Body of pancreas (tissue), 4 donors: ENCODE results near the gene SPTBN2. TPM values are rescaled to one million over a fixed set of nuclear protein-coding genes. Genes with fewer than 3 reads are reported as not detected.

Experiments used
- ATAC-seq: fragments of 150-250 bp; one replicate; pipeline ENCODE4 v1.9.1; 2016
- DNase-seq, 4 donors: peaks; one replicate each; pipeline ENCODE4 v3.0.0-alpha.2; 2019
- H3K27ac ChIP-seq, 4 donors: fragments of 200-600 bp; sonication (generic); 1 replicate in 3 of 4; 2 replicates in 1 of 4; pipeline versions ENCODE4 v1.5.1 to v1.6.1; 2016 to 2019; ENCODE audit warnings: mild to moderate bottlenecking in 1 of 4, mixed read lengths in 1 of 4, moderate library complexity in 1 of 4
- H3K27me3 ChIP-seq, 2 donors: fragments of 200-600 bp; sonication (generic); one replicate each; pipeline ENCODE4 v1.6.0; 2016; ENCODE audit warnings: mild to moderate bottlenecking in 1 of 2
- H3K36me3 ChIP-seq, 2 donors: fragments of 200-600 bp; sonication (generic); replicated peaks in 1 of 2; 2 replicates each; pipeline ENCODE4 v1.5.1; 2016; ENCODE audit warnings: low read depth in 2 of 2; ENCODE audit not compliant: insufficient read depth in 1 of 2
- H3K4me1 ChIP-seq: fragments of 200-600 bp; sonication (generic); one replicate; pipeline ENCODE4 v1.6.0; 2016
- H3K4me3 ChIP-seq, 2 donors: fragments of 200-600 bp; sonication (generic); 1 replicate in 1 of 2; 2 replicates in 1 of 2; pipeline ENCODE4 v1.5.1; 2016 to 2019
- H3K9me3 ChIP-seq, 3 donors: fragments of 200-600 bp; sonication (generic); 1 replicate in 2 of 3; 2 replicates in 1 of 3; pipeline ENCODE4 v1.5.1; 2016
- POLR2A ChIP-seq, 3 donors: fragments of 450-650 bp; IDR thresholded peaks; one replicate each; pipeline ENCODE4 v1.6.1; 2016; ENCODE audit warnings: antibody characterized with exemption in 3 of 3, mild to moderate bottlenecking in 2 of 3
- WGBS, 2 donors: methylation state at CpG; one replicate each; pipeline ENCODE4 v1.1.5; 2017; 5-methylcytosine and 5-hydroxymethylcytosine counted together
- intact Hi-C: fragments of 100-400 bp; cut with DNase I; formaldehyde crosslinking; loops from one replicate; pipeline ENCODE4 v1.15.1; 2023
- total RNA-seq, 2 donors: library from RNA; depleted of rRNA; stranded (reverse); fragments of >200 nt; gene quantifications; one replicate each; pipeline ENCODE4 v1.1.0, GENCODE V29; 2016
- TF ChIP-seq, protein P1 (sequence below), 7 experiments: fragments of 450-650 bp in 4 of 7; fragments of 200-600 bp in 3 of 7; sonication (generic) in 3 of 7; IDR thresholded peaks; one replicate each; pipeline ENCODE4 v1.5.1; 2016 to 2019; ENCODE audit warnings: antibody characterized with exemption in 7 of 7

Gene SPTBN2
- total RNA-seq, 2 donors from 2014 or later, result 40.0 to 52.1 TPM

DNA sequence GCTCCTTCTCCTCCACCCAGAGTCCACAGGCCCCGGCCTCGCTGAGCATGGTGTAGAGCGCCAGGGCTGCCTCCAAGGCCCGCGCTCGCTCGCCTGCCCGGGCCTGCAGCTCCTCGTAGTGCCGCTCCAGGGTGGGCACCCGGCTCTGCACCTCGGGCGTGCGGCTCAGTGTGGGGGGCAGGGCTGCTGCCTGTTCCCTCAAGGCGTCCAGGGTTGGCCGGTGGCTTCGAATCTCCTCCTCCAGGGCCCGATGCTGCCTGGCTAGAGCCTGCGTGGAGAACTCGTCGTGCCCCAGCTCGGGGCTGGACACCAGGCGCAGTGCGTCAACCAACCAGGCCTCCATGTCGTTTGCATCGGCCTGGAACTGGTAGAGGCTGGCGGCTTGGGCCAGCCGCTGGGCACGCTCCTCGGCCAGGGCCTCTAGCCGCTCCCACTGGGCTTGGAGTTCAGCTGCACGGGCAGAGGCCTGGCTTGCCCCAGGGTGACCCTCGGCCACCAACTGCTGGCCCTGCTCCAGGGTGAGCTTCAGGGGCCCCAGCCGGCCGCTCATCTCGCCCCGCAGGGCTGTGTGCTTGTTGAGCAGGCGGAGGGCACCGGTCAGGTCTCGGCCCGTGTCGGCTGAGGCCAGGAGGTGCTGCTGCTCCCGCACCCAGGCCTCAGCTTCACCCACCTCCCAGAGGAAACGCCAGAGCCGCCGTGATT is 24.2 kb downstream of the SPTBN2 start:
- peaks cover 0 to 5% of the 10 kb centered on the region in 2 donors for H3K36me3 ChIP-seq
- H3K9me3 ChIP-seq, result no peaks in the 10 kb centered on the region
- H3K4me1 ChIP-seq, result no peaks in the 10 kb centered on the region
- ATAC-seq (no peak), DNase-seq (no peak)
- intact Hi-C loops, result no loop called here
- TF ChIP-seq, protein P1, sequence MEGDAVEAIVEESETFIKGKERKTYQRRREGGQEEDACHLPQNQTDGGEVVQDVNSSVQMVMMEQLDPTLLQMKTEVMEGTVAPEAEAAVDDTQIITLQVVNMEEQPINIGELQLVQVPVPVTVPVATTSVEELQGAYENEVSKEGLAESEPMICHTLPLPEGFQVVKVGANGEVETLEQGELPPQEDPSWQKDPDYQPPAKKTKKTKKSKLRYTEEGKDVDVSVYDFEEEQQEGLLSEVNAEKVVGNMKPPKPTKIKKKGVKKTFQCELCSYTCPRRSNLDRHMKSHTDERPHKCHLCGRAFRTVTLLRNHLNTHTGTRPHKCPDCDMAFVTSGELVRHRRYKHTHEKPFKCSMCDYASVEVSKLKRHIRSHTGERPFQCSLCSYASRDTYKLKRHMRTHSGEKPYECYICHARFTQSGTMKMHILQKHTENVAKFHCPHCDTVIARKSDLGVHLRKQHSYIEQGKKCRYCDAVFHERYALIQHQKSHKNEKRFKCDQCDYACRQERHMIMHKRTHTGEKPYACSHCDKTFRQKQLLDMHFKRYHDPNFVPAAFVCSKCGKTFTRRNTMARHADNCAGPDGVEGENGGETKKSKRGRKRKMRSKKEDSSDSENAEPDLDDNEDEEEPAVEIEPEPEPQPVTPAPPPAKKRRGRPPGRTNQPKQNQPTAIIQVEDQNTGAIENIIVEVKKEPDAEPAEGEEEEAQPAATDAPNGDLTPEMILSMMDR (IDR thresholded peaks at IDR 0.05), result no peak
- no peak for TF ChIP-seq POLR2A (IDR thresholded peaks at IDR 0.05)
- no peak overlapping the region for H3K4me3 ChIP-seq
- no peak overlapping the region for H3K27ac ChIP-seq
- WGBS, 2 donors, result 92 to 93% methylated on average over 3 to 41 of the region's 46 CpGs
- no peaks in the 10 kb centered on the region for H3K27me3 ChIP-seq

DNA sequence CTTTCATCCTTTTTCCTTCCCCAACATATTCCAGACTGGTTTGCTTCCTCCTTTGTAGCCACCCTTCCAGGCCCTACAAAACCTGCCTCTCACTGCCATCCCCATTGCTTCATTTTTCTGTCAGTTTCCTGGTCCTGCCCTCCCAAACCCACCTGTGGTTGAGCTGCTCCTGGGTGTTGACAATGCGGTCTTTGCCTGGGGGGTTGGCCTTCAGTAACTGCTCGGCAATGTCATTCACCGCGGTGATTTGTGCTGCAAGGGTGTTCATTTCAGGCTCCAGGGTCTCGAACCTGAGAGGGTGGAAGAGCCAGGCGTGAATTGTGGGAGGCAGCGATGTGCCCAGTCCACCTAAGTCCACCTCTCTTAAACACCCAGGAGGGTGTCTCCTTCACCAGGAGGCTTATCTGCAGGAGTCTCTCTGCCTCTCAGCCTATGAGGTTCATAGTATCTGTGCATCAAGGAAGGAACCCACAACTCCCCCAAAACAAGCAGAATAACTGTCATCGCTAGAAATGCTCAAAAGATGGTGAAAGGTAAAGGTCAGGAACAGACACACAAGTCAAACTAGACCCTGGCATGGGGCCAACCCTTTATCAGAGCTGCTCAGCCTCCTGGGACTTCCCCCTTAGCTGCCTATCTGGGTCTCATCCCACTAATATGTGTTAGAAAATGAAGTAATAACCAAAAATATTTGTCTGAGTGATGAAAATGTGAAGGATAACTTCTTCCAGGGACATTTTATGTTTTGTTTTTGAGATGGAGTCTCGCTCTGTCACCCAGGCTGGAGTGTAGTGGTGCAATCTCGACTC is 27.4 kb downstream of the SPTBN2 start:
- Histone ChIP-seq H3K36me3 (peaks cover 0 to 6% of the 10 kb centered on the region in 2 donors), H3K27me3 (no peaks in the 10 kb centered on the region), H3K9me3 (no peaks in the 10 kb centered on the region), H3K27ac (no peak overlapping the region), H3K4me3 (no peak overlapping the region), H3K4me1 (no peaks in the 10 kb centered on the region)
- 80 to 81% methylated on average over 6 to 10 of the region's 10 CpGs for WGBS, 2 donors
- TF ChIP-seq, protein P1 (IDR thresholded peaks at IDR 0.05), result no peak
- TF ChIP-seq POLR2A (IDR thresholded peaks at IDR 0.05), result no peak
- DNase-seq, result peak; percentile 22 to 61 (median 42)
- no peak for ATAC-seq
- intact Hi-C loops, result no loop called here

DNA sequence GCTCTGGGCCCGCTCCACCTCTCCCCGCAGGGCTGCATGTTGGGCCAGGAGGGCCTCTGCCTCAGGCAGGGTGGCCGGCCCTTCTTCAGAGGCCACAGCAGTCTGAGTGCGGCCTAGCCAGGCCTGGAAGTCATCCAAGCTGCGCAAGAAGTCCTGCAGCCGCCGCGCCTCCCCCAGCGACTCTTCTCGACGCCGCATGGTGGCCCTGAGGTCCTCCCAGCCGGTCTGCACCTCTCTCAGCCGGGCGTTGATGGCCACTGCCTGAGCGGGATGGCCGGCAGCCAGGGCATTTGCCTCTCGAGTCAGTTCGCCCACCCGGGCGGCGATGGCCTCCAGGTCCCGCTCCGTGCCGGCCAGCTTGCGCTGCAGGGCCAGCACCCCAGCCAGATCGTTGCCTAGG is 28.3 kb downstream of the SPTBN2 start:
- no peak overlapping the region for H3K4me3 ChIP-seq
- no peak for ATAC-seq
- 93 to 96% methylated on average over 5 to 27 of the region's 27 CpGs for WGBS, 2 donors
- H3K27me3 ChIP-seq, result no peaks in the 10 kb centered on the region
- no peaks in the 10 kb centered on the region for H3K4me1 ChIP-seq
- TF ChIP-seq, protein P1 (IDR thresholded peaks at IDR 0.05), result no peak
- TF ChIP-seq POLR2A (IDR thresholded peaks at IDR 0.05), result no peak
- intact Hi-C loops, result no loop called here
- H3K36me3 ChIP-seq, result peaks cover 0 to 6% of the 10 kb centered on the region in 2 donors
- H3K27ac ChIP-seq, result no peak overlapping the region
- no peak for DNase-seq
- no peaks in the 10 kb centered on the region for H3K9me3 ChIP-seq

DNA sequence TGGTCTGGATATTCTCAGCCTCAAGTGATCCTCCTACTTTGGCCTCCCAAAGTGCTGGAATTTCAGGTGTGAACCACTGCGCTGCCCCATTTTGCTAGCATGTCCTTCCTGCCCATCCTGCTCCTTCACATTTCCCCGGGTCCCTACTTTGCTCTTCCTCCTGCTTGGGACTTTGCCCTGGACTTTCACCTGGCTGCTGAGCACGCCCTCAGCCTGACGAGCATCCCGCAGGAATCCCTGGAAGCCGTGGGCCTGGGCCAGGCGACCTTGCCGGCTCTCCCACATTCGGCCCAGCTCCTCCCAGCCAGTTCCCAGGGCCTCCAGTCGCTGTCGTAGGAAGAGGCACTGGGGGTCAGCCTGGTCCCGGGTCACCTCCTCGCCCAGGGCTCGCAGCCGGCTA is 28.7 kb downstream of the SPTBN2 start:
- Histone ChIP-seq H3K36me3 (peaks cover 0 to 6% of the 10 kb centered on the region in 2 donors), H3K27ac (no peak overlapping the region), H3K4me1 (no peaks in the 10 kb centered on the region), H3K4me3 (no peak overlapping the region), H3K27me3 (no peaks in the 10 kb centered on the region), H3K9me3 (no peaks in the 10 kb centered on the region)
- ATAC-seq (no peak), DNase-seq (no peak)
- WGBS, 2 donors, result 92 to 96% methylated on average over 9 to 14 of the region's 15 CpGs
- TF ChIP-seq, protein P1 (IDR thresholded peaks at IDR 0.05), result no peak
- no peak for TF ChIP-seq POLR2A (IDR thresholded peaks at IDR 0.05)
- intact Hi-C loops, result no loop called here
